ENCODE data around the gene SRRM3. TPM values are rescaled to one million over a fixed set of nuclear protein-coding genes. Genes with fewer than 3 reads are reported as not detected.
"Not testable (repeated sequence)": the region's sequence is repeated elsewhere in the genome, so short reads cannot be mapped to it uniquely, and the experiment has no call there.

SRRM3 gene
- total RNA-seq, 1 donor from 2014 or later = 3.4 TPM

DNA sequence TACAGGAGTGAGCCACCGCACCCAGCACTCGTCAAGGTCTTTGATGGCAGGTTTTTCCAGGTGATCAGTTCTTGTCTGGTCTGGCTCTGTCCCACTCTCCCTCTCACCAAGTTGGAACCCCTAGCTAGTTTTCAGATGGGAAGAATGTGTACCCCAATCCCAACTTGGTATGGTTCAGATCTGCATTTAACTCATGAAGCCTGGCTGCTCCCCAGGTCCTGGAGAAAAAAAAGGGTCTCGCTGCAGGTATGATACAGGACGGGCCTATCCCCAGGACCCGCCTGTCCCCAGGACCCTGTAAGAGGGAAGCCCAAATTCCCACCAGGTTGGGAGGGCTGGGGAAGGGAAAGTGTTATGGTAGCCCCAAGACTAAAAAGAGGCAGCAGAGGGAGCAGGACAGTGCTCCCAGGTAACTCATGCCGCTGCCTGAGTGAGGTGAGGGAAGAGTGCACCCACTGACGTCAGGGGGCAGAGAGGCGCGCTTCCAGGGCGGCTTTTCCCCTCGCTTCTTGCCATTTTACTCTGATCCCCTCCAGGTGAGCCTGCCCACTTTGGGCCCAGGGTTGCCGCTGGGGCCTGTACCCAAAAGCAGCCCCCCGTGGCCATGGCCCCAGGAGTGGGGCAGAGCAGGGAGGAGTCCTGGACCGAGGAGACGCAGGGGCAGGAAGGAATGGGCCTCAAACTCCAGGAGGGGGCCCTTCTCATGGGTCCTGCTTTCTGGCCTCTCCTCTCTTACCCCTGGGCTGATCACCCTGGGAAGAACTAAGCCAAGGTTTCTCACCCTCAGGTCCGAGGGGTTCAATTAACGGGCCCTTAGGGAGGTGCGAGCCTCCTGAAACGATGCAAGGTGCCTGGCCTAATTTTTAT is 36.4 kb upstream of the SRRM3 start:
- Histone ChIP-seq H3K9me3 (no peaks in the 10 kb centered on the region), H3K4me3 (no peak overlapping the region), H3K4me1 (no peaks in the 10 kb centered on the region), H3K27ac (no peak overlapping the region), H3K27me3 (no peaks in the 10 kb centered on the region), H3K36me3 (no peaks in the 10 kb centered on the region)
- intact Hi-C loops (cut with DNase I) = no loop called here
- peak in 1 of 2 donors; percentile 42 for DNase-seq (ENCODE audit: low spot score in 2 of 2)
- TF ChIP-seq, protein P1, sequence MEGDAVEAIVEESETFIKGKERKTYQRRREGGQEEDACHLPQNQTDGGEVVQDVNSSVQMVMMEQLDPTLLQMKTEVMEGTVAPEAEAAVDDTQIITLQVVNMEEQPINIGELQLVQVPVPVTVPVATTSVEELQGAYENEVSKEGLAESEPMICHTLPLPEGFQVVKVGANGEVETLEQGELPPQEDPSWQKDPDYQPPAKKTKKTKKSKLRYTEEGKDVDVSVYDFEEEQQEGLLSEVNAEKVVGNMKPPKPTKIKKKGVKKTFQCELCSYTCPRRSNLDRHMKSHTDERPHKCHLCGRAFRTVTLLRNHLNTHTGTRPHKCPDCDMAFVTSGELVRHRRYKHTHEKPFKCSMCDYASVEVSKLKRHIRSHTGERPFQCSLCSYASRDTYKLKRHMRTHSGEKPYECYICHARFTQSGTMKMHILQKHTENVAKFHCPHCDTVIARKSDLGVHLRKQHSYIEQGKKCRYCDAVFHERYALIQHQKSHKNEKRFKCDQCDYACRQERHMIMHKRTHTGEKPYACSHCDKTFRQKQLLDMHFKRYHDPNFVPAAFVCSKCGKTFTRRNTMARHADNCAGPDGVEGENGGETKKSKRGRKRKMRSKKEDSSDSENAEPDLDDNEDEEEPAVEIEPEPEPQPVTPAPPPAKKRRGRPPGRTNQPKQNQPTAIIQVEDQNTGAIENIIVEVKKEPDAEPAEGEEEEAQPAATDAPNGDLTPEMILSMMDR (IDR thresholded peaks at IDR 0.05) = no peak

- H3K4me1 ChIP-seq = no peaks in the 10 kb centered on the region
- TF ChIP-seq, protein P1 (IDR thresholded peaks at IDR 0.05) = no peak
- peak overlapping the region; percentile 59 to 71 for H3K27ac ChIP-seq
- intact Hi-C loops (cut with DNase I) = no loop called here
- H3K9me3 ChIP-seq = no peaks in the 10 kb centered on the region
- H3K27me3 ChIP-seq = no peaks in the 10 kb centered on the region
- peak overlapping the region; percentile 50 to 74 for H3K4me3 ChIP-seq
- no peaks in the 10 kb centered on the region for H3K36me3 ChIP-seq
- DNase-seq (ENCODE audit: low spot score in 2 of 2) = peak in 1 of 2 donors; percentile 59
Observed at GRCh38 chr7:76165973-76166403, 35.7 kb upstream of the SRRM3 start.

DNA sequence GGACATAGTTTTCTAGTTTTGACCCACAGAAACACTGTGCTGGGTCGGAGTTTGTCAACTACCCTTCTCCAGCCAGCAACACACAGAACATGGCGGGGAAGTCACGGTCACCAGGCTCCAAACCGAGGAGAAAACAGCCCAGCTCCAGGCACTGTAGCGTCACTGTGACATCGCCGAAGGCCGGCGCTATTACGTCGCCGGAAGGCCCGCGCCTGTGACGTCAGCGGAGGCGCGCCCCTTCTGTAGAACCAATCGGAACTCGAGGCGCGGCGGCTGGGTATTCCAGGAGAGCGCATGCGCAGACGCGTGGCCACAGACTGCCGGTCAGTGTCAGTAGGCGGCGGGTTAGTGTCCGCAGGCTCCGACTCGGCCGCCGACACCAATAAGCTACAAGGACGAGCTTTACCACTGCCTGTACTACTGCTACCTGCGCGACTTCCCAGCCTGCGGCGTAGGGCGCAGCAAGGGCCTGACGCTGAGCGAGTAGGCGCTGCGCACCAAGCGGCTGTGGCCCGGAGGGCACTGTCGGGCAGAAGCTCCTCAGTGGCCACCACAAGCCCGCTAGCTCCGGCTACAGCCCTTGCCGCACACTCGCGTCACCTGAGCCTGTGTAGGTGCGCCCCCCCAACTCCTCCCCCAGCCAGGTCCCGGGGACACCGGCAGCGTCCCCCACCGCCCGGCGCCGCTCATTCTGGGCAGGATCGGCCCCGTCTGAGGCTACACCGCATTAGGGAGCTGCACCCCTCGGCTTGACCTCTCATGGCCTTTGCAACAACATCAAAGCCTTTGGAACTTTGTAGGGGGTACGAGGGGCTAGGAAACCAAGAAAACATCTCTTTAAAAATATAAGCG is 35.1 kb upstream of the SRRM3 start:
- peak overlapping the region; percentile 59 to 71 for H3K27ac ChIP-seq
- H3K36me3 ChIP-seq = no peaks in the 10 kb centered on the region
- TF ChIP-seq, protein P1 (IDR thresholded peaks at IDR 0.05) = peak; percentile 12 to 32 (median 23)
- DNase-seq (ENCODE audit: low spot score in 2 of 2) = peak; percentile 88 to 99
- intact Hi-C loops (cut with DNase I) = no loop called here
- H3K9me3 ChIP-seq = no peaks in the 10 kb centered on the region
- peak overlapping the region; percentile 50 to 74 for H3K4me3 ChIP-seq
- no peaks in the 10 kb centered on the region for H3K27me3 ChIP-seq
- H3K4me1 ChIP-seq = no peaks in the 10 kb centered on the region

DNA sequence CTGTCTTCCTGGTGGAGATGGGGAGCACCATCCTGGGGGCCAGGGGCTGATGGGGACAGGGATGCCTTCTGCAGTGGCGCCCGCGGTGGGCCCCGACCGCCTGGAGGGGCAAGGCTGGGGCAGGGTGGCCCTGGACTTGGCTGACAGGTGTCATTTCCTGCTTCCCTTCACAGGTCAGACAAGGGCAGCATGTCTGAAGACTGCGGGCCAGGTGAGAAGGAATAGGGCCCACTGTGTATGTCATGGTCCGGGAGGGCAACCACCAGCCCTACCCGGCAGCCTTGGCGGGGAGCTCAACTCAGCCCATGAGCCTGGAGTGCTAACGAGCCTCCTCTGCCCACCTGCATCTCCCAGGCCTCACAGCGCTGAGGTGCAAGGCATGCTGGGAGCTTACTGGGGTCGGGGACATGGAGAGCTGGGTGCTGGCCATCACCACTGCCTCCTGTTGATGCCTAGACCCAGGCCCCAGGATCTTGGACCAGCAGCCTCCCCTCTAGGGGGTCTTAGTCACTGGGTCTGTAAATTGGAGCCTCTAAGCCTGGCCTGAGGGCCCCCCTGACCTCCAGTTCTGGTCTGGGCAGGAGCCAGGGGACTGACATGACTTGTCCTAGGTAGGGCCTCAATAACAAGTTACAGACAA is 28.0 kb upstream of the SRRM3 start:
- TF ChIP-seq, protein P1 (IDR thresholded peaks at IDR 0.05) = no peak

DNA sequence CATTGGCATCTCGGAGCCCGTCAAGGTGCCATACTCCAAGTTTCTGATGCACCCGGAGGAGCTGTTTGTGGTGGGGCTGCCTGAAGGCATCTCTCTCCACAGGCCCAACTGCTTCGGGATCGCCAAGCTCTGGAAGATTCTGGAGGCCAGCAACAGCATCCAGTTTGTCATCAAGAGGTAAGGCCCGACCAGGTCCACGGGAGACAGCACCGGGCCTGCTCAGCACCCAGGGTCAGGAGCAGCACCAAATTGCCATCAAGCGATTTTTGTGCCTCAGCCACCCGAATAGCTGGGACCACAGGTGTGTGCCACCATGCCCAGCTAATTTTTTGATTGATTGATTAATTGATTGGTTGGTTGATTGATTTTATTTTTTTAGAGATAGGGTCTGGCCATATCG is 24.7 kb upstream of the SRRM3 start:
- DNase-seq (ENCODE audit: low spot score in 2 of 2); H3K27ac ChIP-seq; H3K36me3 ChIP-seq; H3K27me3 ChIP-seq; intact Hi-C loops (cut with DNase I); H3K4me3 ChIP-seq; H3K9me3 ChIP-seq; H3K4me1 ChIP-seq: not testable (repeated sequence)

More for the DNA sequence above, 28.0 kb upstream of the SRRM3 start:
- H3K4me3 ChIP-seq = no peak overlapping the region
- H3K27ac ChIP-seq = no peak overlapping the region
- no peaks in the 10 kb centered on the region for H3K4me1 ChIP-seq
- H3K36me3 ChIP-seq = no peaks in the 10 kb centered on the region
- H3K9me3 ChIP-seq = no peaks in the 10 kb centered on the region
- intact Hi-C loops (cut with DNase I) = no loop called here
- H3K27me3 ChIP-seq = no peaks in the 10 kb centered on the region
- DNase-seq (ENCODE audit: low spot score in 2 of 2) = no peak
